ENCODE results near the gene ANKIB1.

Gene ANKIB1

GRCh38 chr7:92245487-92246359 lies at the start of gene ANKIB1, which contains the start of gene KRIT1:
TSS of gene ANKIB1 (plus strand) at chr7:92245974. CDS start at chr7:92294979, 49,005 bp downstream.
TSS of gene KRIT1 (minus strand) at chr7:92245914. CDS start at chr7:92242135, 3,779 bp downstream.
- peak; percentile 78 for DNase-seq

GRCh38 chr7:92200791-92201190 lies 45.0 kb upstream of the ANKIB1 start:
- DNase-seq, result no peak

- no peak for DNase-seq
Measured at GRCh38 chr7:92205987-92206386, 39.8 kb upstream of the ANKIB1 start.

- DNase-seq, result no peak
Measured at GRCh38 chr7:92206672-92207071, 39.1 kb upstream of the ANKIB1 start.

- DNase-seq, result no peak
Measured at GRCh38 chr7:92221766-92222165, 24.0 kb upstream of the ANKIB1 start.

GRCh38 chr7:92226981-92227380 lies 18.8 kb upstream of the ANKIB1 start:
- no peak for DNase-seq

GRCh38 chr7:92228100-92228499 lies 17.7 kb upstream of the ANKIB1 start:
- DNase-seq, result no peak

- DNase-seq, result no peak
Measured at GRCh38 chr7:92228742-92229141, 17.0 kb upstream of the ANKIB1 start.

GRCh38 chr7:92230547-92230946 lies 15.2 kb upstream of the ANKIB1 start:
- DNase-seq, result no peak

- DNase-seq, result no peak
Measured at GRCh38 chr7:92242972-92243371, 2.8 kb upstream of the ANKIB1 start.

GRCh38 chr7:92244808-92245486 lies 827 bp upstream of the ANKIB1 start:
- DNase-seq, result no peak

- DNase-seq, result no peak
Measured at GRCh38 chr7:92246360-92247101, 757 bp downstream of the ANKIB1 start.

- no peak for DNase-seq
Measured at GRCh38 chr7:92250603-92251002, 4.8 kb downstream of the ANKIB1 start.

- DNase-seq, result no peak
Measured at GRCh38 chr7:92251181-92251580, 5.4 kb downstream of the ANKIB1 start.

GRCh38 chr7:92253251-92253650 lies 7.5 kb downstream of the ANKIB1 start:
- DNase-seq, result no peak

GRCh38 chr7:92254800-92255199 lies 9.0 kb downstream of the ANKIB1 start:
- peak; percentile 45 for DNase-seq

GRCh38 chr7:92255308-92255707 lies 9.5 kb downstream of the ANKIB1 start:
- DNase-seq, result peak; percentile 95

GRCh38 chr7:92259062-92259461 lies 13.3 kb downstream of the ANKIB1 start:
- no peak for DNase-seq

GRCh38 chr7:92259610-92260247 lies 14.0 kb downstream of the ANKIB1 start:
- DNase-seq, result no peak

- DNase-seq, result no peak
Measured at GRCh38 chr7:92260248-92260781, 14.5 kb downstream of the ANKIB1 start.

- peak; percentile 25 for DNase-seq
Measured at GRCh38 chr7:92266415-92267241, 20.9 kb downstream of the ANKIB1 start.

GRCh38 chr7:92268921-92269320 lies 23.1 kb downstream of the ANKIB1 start:
- DNase-seq, result no peak

Measured in fibroblast of upper back skin (primary cell).